ENCODE measurements around the gene PACS1. TPM values are rescaled to one million over a fixed set of nuclear protein-coding genes. Genes with fewer than 3 reads are reported as not detected.

The PACS1 gene
- polyA plus RNA-seq, 3 donors: 8.1 to 36.8 (median 12.4) TPM

DNA sequence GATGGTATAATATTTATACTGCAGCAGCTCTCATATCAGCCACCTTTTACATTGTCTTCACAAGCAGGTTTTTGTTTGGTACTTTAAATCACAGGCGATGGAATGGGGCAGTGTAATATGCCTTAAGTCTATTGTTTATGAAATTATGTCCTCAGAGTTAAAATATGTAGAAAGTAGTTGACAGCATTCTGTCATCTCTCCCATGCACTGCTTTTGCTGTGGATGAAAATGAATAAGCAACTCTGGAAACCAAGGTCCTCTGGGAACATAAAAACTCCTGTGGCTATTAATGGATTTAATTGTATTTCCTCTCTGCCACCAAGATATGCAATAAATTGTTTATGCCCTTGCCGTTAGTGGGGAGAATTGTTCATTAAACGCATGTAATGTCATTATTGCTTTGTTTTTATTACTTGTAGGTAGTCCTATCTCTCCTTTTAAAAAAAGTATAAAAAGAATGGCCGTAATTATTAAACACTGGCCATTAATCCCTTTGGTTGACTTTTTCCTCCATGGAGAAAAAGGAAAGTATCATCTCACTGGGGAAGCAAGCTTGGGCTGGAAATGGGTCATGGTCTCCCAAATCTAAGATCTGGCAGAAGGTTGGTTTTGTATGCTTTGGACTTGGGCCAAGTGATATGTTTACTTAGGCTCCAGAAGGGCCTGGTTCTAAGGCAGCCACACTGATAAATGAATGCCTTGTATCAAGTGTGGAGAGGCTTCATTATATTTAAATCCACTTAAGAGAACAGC, 13.1 kb downstream of the PACS1 start:
- no peak overlapping the region for H2AFZ ChIP-seq (ENCODE audit: insufficient read depth, low read depth, low read length, poor library complexity, severe bottlenecking)
- Mint-ChIP-seq H3K36me3 (peaks cover 15% of the 10 kb centered on the region in 2 donors), H3K4me1 (peaks cover 62% of the 10 kb centered on the region), H3K27me3 (ENCODE audit: low read depth in 3 of 3) (peaks cover 0 to 3% (median 0%) of the 10 kb centered on the region in 3 donors), H3K4me3 (no peak overlapping the region), H3K27ac (peak overlapping the region in 1 of 7 donors; percentile 63), H3K9me3 (peaks cover 0 to 1% (median 0%) of the 10 kb centered on the region in 7 donors)
- H3K4me2 ChIP-seq (replicated peaks; ENCODE audit: extremely low read depth, low read length, poor library complexity, severe bottlenecking): no peak overlapping the region
- peaks cover 23 to 46% of the 10 kb centered on the region in 2 donors for H3K4me1 ChIP-seq (ENCODE audit: control insufficient read depth in 1 of 2, insufficient read depth in 2 of 2, low read length in 2 of 2)
- WGBS (ENCODE audit: insufficient coverage): no CpG with 5 or more reads among the region's 4 CpGs
- H3K4me3 ChIP-seq (replicated peaks in 1 of 3; ENCODE audit: low read depth in 2 of 3, low read length in 3 of 3): no peak overlapping the region
- intact Hi-C loops (cut with micrococcal nuclease): no loop called here
- TF ChIP-seq, protein P1, sequence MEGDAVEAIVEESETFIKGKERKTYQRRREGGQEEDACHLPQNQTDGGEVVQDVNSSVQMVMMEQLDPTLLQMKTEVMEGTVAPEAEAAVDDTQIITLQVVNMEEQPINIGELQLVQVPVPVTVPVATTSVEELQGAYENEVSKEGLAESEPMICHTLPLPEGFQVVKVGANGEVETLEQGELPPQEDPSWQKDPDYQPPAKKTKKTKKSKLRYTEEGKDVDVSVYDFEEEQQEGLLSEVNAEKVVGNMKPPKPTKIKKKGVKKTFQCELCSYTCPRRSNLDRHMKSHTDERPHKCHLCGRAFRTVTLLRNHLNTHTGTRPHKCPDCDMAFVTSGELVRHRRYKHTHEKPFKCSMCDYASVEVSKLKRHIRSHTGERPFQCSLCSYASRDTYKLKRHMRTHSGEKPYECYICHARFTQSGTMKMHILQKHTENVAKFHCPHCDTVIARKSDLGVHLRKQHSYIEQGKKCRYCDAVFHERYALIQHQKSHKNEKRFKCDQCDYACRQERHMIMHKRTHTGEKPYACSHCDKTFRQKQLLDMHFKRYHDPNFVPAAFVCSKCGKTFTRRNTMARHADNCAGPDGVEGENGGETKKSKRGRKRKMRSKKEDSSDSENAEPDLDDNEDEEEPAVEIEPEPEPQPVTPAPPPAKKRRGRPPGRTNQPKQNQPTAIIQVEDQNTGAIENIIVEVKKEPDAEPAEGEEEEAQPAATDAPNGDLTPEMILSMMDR (IDR thresholded peaks at IDR 0.05): no peak
- peaks cover 89% of the 10 kb centered on the region for H3K79me2 ChIP-seq (ENCODE audit: insufficient read depth, low read length)
- no peak overlapping the region for H3K27ac ChIP-seq (ENCODE audit: low read depth in 1 of 2, low read length in 2 of 2)
- H3K9me3 ChIP-seq (replicated peaks in 1 of 2; ENCODE audit: control insufficient read depth in 1 of 2, insufficient read depth in 1 of 2, low read length in 2 of 2): no peaks in the 10 kb centered on the region
- no peaks in the 10 kb centered on the region for H3K27me3 ChIP-seq (ENCODE audit: control insufficient read depth in 2 of 2, insufficient read depth in 2 of 2, low read length in 2 of 2)
- DNase-seq: no peak
- H4K20me1 ChIP-seq (ENCODE audit: insufficient read depth, low read length): peaks cover 10% of the 10 kb centered on the region
- no peaks in the 10 kb centered on the region for H3K36me3 ChIP-seq (replicated peaks in 1 of 2; ENCODE audit: control insufficient read depth in 1 of 2, insufficient read depth in 2 of 2, low read length in 2 of 2)
- no peak overlapping the region for H3K9ac ChIP-seq (ENCODE audit: insufficient read depth, low read length, poor library complexity, severe bottlenecking)

DNA sequence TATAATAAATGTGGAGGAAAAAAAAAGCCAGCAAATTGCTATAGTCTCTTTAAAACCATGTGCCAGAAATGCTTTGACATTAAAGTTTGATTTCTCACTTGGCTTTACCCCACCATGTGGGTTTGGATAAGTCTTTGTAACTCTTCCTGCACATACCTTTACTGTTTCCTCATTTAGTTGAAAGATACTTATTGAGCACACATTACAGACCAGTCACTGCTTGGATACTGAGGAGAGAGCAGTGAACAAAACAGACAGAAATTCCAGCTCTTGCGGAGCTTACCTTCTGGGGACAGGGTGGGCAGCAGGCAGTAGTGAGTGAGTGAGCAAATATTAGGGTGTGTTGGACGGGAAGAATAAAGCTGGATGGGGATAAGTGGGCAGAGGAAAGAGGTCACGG, 13.7 kb downstream of the PACS1 start:
- Mint-ChIP-seq H3K27me3 (ENCODE audit: low read depth in 3 of 3) (peaks cover 0 to 3% (median 0%) of the 10 kb centered on the region in 3 donors), H3K4me1 (peaks cover 57% of the 10 kb centered on the region), H3K27ac (peak overlapping the region in 2 of 7 donors; percentile 3 to 67), H3K9me3 (peaks cover 0 to 1% (median 0%) of the 10 kb centered on the region in 7 donors), H3K36me3 (peaks cover 9 to 14% of the 10 kb centered on the region in 2 donors), H3K4me3 (no peak overlapping the region)
- DNase-seq: no peak
- Histone ChIP-seq H3K27me3 (ENCODE audit: control insufficient read depth in 2 of 2, insufficient read depth in 2 of 2, low read length in 2 of 2) (no peaks in the 10 kb centered on the region), H4K20me1 (ENCODE audit: insufficient read depth, low read length) (peaks cover 11% of the 10 kb centered on the region), H2AFZ (ENCODE audit: insufficient read depth, low read depth, low read length, poor library complexity, severe bottlenecking) (no peak overlapping the region), H3K4me1 (ENCODE audit: control insufficient read depth in 1 of 2, insufficient read depth in 2 of 2, low read length in 2 of 2) (peaks cover 23 to 43% of the 10 kb centered on the region in 2 donors), H3K9ac (ENCODE audit: insufficient read depth, low read length, poor library complexity, severe bottlenecking) (no peak overlapping the region), H3K79me2 (ENCODE audit: insufficient read depth, low read length) (peaks cover 90% of the 10 kb centered on the region), H3K9me3 (replicated peaks in 1 of 2; ENCODE audit: control insufficient read depth in 1 of 2, insufficient read depth in 1 of 2, low read length in 2 of 2) (no peaks in the 10 kb centered on the region), H3K27ac (ENCODE audit: low read depth in 1 of 2, low read length in 2 of 2) (no peak overlapping the region), H3K36me3 (replicated peaks in 1 of 2; ENCODE audit: control insufficient read depth in 1 of 2, insufficient read depth in 2 of 2, low read length in 2 of 2) (no peaks in the 10 kb centered on the region), H3K4me3 (replicated peaks in 1 of 3; ENCODE audit: low read depth in 2 of 3, low read length in 3 of 3) (no peak overlapping the region), H3K4me2 (replicated peaks; ENCODE audit: extremely low read depth, low read length, poor library complexity, severe bottlenecking) (no peak overlapping the region)
- intact Hi-C loops (cut with micrococcal nuclease): no loop called here
- TF ChIP-seq, protein P1 (IDR thresholded peaks at IDR 0.05): no peak
- 100% methylated on average over 3 of the region's 3 CpGs for WGBS (ENCODE audit: insufficient coverage)
